ENCODE data around the gene HDAC8. TPM values are rescaled to one million over a fixed set of nuclear protein-coding genes. Genes with fewer than 3 reads are reported as not detected.

The HDAC8 gene
- total RNA-seq, 3 donors from 2014 or later, result 15.9 to 19.6 (median 18.1) TPM

DNA sequence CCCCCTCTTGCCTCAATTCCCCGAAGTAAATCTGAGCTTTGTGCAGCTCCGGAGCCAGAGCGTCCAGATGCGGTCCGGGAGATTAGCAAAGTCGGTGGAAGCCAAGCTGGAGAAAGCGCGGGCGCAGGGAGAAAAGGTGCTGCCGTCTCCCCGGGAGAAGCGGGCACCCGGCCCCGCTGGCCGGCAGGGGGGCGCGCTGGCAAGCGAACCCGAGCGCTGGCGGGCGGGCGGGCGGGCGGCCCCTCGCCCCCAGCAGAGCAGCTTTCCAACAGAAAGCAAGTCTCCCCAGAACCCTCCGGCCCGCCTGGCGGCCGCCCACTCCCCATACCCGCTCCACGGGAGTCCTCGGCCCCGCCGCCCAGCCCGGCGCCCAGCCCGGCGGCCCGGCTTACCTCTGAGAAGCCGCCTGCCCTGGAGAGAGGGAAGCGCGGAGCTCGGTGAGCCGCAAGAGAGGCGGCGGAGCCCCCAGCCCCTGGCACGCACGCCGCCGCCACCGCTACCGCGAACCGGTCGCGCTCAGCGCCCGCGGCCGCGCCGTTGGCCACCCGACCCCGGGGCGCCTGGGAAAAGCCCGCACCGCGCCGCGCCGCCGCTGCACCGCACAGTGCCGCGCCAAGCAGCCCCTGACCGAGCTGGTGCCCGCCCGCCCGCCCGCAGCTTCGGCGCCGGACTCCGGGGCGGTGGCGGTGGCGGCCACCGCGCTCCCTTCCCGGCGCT is 266.4 kb downstream of the HDAC8 start:
- no peaks in the 10 kb centered on the region for H3K36me3 Mint-ChIP-seq (ENCODE audit: insufficient read depth)
- no peaks in the 10 kb centered on the region for H3K9me3 Mint-ChIP-seq
- peak overlapping the region; percentile 71 for H3K4me3 Mint-ChIP-seq
- peaks cover 59% of the 10 kb centered on the region for H3K27me3 Mint-ChIP-seq (ENCODE audit: low read depth)
- DNase-seq, result no peak
- ATAC-seq, result peak; percentile 5 to 16
- H3K4me1 Mint-ChIP-seq (ENCODE audit: low read depth), result peaks cover 25% of the 10 kb centered on the region

- no peak for DNase-seq
Observed at GRCh38 chrX:72305286-72306084, 267.2 kb downstream of the HDAC8 start, which contains the start of gene CITED1. Gene CITED1, minus strand, starts transcription at chrX:72305914. Its CDS starts 3,045 bp downstream, at chrX:72302869.

DNA sequence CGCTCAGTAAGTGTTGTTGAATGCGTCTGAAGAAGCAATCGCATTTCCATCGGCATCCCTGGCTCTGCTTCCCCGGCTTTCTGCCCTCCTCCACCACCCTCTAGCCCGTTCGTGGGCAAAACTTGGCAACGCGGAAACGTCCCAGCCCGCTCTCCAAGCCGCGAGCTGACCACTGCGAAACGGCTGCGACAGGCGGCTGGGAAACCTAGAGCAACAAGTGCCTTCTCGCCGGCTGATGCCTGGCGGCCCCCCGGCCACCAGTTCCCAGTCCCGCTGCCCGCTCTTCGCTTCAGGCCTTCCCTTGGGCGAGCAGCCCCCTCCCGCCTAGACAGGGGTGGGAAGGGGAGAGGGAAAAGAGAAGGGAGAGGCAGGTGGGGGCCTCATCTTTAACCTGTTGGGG is 267.8 kb downstream of the HDAC8 start:
- H3K27me3 Mint-ChIP-seq (ENCODE audit: low read depth), result peaks cover 66% of the 10 kb centered on the region
- DNase-seq (no peak), ATAC-seq (no peak)
- H3K36me3 Mint-ChIP-seq (ENCODE audit: insufficient read depth), result no peaks in the 10 kb centered on the region
- peaks cover 25% of the 10 kb centered on the region for H3K4me1 Mint-ChIP-seq (ENCODE audit: low read depth)
- peak overlapping the region; percentile 71 for H3K4me3 Mint-ChIP-seq
- H3K9me3 Mint-ChIP-seq, result no peaks in the 10 kb centered on the region

More at GRCh38 chrX:72305286-72306084, 267.2 kb downstream of the HDAC8 start, which contains the start of gene CITED1:
- no peaks in the 10 kb centered on the region for H3K36me3 Mint-ChIP-seq (ENCODE audit: insufficient read depth)
- no peaks in the 10 kb centered on the region for H3K9me3 Mint-ChIP-seq
- peak in 1 of 2 donors; percentile 35 for ATAC-seq
- peaks cover 25% of the 10 kb centered on the region for H3K4me1 Mint-ChIP-seq (ENCODE audit: low read depth)
- H3K4me3 Mint-ChIP-seq, result peak within 1 kb of the TSS; percentile 85
- H3K27me3 Mint-ChIP-seq (ENCODE audit: low read depth), result peaks cover 63% of the 10 kb centered on the region

- Mint-ChIP-seq H3K4me1 (ENCODE audit: low read depth) (peaks cover 8% of the 10 kb centered on the region), H3K36me3 (ENCODE audit: insufficient read depth) (no peaks in the 10 kb centered on the region), H3K27me3 (ENCODE audit: low read depth) (peaks cover 59% of the 10 kb centered on the region), H3K4me3 (no peak overlapping the region), H3K9me3 (no peaks in the 10 kb centered on the region)
- ATAC-seq (no peak), DNase-seq (no peak)
Observed at GRCh38 chrX:72301781-72302180, 270.9 kb downstream of the HDAC8 start.

DNA sequence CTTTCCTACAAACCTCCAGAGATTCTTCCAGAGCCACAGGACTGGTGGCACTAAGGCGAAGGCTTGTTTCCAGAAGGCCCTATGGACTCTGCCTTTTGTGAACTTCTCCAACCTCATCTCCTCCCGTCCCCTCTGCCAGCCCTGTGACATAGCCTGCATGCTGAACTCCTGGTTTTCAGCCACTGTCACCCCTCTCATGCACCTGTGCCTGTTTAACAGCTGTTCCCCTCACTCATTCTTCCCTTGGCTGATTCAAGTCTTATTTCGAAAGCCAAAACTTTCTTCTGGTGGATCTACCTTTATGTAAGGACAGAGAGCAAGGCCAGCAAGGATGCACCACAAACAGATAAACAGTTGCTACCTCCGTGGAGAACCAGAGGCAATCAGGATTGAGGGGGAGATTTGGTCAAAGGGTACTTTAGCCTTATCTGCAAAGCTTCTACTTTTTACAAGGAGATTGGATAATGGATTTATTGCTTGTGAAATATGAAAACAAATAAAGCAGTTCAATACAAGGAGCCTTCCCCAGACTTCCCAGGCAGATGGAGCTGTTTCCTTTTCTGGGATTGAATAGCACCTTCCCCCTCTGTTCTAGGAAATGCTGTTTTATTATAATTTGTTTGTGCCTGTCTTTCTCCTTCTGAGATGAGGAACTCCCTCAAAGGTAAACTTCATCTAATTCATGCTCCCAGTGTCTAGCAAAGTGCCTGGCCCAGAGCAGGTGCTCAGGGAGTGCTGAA is 272.6 kb downstream of the HDAC8 start:
- Mint-ChIP-seq H3K4me1 (ENCODE audit: low read depth) (peaks cover 6% of the 10 kb centered on the region), H3K9me3 (no peaks in the 10 kb centered on the region), H3K27me3 (ENCODE audit: low read depth) (peaks cover 55% of the 10 kb centered on the region), H3K4me3 (no peak overlapping the region), H3K36me3 (ENCODE audit: insufficient read depth) (no peaks in the 10 kb centered on the region)
- ATAC-seq (no peak), DNase-seq (no peak)

- H3K4me3 Mint-ChIP-seq, result no peak overlapping the region
- H3K9me3 Mint-ChIP-seq, result no peaks in the 10 kb centered on the region
- peaks cover 40% of the 10 kb centered on the region for H3K27me3 Mint-ChIP-seq (ENCODE audit: low read depth)
- DNase-seq (no peak), ATAC-seq (peak in 1 of 2 donors; percentile 67)
- no peaks in the 10 kb centered on the region for H3K4me1 Mint-ChIP-seq (ENCODE audit: low read depth)
- no peaks in the 10 kb centered on the region for H3K36me3 Mint-ChIP-seq (ENCODE audit: insufficient read depth)
Observed at GRCh38 chrX:72297953-72298730, 274.5 kb downstream of the HDAC8 start.

DNA sequence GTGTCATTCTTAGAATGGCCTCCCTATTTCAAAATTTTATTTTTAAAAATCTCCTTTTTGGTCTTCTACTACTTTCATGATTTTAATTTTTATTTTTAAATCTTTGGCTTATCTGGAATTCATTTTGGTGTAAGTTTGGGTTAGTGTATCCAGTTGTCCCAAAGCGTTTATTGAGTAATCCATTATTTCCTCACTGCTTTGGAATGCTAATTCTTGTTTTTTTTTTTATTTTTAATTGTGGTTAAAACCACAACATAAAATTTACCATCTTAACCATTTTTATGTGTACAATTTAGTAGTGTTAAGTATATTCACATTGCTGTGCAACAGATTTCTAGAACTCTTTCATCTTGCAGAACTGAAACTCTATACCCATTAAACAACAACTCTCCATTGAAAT is 275.7 kb downstream of the HDAC8 start:
- H3K4me3 Mint-ChIP-seq, result no peak overlapping the region
- peaks cover 30% of the 10 kb centered on the region for H3K27me3 Mint-ChIP-seq (ENCODE audit: low read depth)
- DNase-seq (no peak), ATAC-seq (no peak)
- H3K9me3 Mint-ChIP-seq, result no peaks in the 10 kb centered on the region
- H3K36me3 Mint-ChIP-seq (ENCODE audit: insufficient read depth), result no peaks in the 10 kb centered on the region
- no peaks in the 10 kb centered on the region for H3K4me1 Mint-ChIP-seq (ENCODE audit: low read depth)

DNA sequence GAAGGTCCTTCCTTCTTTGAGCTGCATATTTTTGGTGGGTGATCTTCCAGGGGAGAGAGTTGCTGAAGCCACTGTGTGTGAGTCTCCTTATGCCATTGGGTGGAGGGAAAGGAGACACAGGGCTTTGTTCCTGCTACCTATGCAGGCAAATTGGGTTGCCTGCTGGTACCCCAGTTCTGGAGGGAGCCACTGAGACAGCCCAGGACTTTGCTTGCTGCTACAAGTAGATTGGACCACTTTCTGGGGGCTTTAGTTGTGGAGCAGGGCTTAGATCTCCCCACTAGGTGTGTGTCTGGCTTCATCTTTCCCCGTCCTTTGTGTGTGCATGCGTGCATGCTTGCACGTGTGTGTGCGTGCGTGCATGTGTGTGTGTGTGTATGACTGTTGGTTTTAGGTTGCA is 276.9 kb downstream of the HDAC8 start:
- DNase-seq, result no peak
- no peaks in the 10 kb centered on the region for H3K9me3 Mint-ChIP-seq
- peaks cover 28% of the 10 kb centered on the region for H3K27me3 Mint-ChIP-seq (ENCODE audit: low read depth)
- no peak for ATAC-seq
- H3K4me3 Mint-ChIP-seq, result no peak overlapping the region
- H3K4me1 Mint-ChIP-seq (ENCODE audit: low read depth), result no peaks in the 10 kb centered on the region
- H3K36me3 Mint-ChIP-seq (ENCODE audit: insufficient read depth), result no peaks in the 10 kb centered on the region

DNA sequence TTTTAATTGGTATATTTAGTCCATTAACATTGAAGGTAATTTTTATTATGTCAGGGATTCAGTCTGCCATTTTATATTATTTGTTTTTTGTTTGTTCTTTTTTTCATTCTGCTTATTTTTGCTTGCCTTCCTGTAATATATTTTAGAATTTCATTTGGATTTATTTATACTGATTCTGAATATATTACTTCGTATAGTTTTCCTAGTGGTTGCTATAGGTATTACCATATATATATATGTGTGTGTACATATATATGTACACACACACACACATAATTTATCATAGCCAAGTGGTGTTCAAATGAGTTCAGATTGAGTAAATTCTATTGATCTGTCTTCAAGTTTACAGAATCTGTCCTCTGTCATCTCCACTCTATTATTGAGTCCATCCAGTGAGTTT is 278.1 kb downstream of the HDAC8 start:
- Mint-ChIP-seq H3K27me3 (ENCODE audit: low read depth) (peaks cover 21% of the 10 kb centered on the region), H3K4me1 (ENCODE audit: low read depth) (no peaks in the 10 kb centered on the region), H3K36me3 (ENCODE audit: insufficient read depth) (no peaks in the 10 kb centered on the region), H3K9me3 (no peaks in the 10 kb centered on the region), H3K4me3 (no peak overlapping the region)
- no peak for DNase-seq
- ATAC-seq, result no peak

DNA sequence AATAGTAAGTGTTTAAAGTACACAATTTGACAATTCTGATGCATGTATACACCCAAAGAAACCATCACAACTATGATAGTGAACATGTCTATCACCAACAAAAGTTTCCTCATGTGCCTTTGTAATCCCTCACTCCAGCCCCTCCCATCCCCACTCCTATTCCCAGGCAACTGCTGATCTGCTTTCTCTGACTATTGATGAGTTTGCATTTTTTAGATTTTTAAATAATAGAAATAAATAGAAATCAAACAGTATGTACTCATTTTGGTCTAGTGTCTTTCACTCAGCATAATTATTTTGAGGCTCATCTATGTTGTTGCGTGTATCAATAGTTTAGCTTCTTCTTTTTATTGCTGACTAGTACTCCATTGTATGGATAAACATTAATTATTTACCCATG is 290.3 kb downstream of the HDAC8 start:
- Mint-ChIP-seq H3K27me3 (ENCODE audit: low read depth) (peaks cover 4% of the 10 kb centered on the region), H3K9me3 (no peaks in the 10 kb centered on the region), H3K36me3 (ENCODE audit: insufficient read depth) (no peaks in the 10 kb centered on the region), H3K4me1 (ENCODE audit: low read depth) (peaks cover 3% of the 10 kb centered on the region), H3K4me3 (no peak overlapping the region)
- DNase-seq, result no peak
- ATAC-seq, result no peak

DNA sequence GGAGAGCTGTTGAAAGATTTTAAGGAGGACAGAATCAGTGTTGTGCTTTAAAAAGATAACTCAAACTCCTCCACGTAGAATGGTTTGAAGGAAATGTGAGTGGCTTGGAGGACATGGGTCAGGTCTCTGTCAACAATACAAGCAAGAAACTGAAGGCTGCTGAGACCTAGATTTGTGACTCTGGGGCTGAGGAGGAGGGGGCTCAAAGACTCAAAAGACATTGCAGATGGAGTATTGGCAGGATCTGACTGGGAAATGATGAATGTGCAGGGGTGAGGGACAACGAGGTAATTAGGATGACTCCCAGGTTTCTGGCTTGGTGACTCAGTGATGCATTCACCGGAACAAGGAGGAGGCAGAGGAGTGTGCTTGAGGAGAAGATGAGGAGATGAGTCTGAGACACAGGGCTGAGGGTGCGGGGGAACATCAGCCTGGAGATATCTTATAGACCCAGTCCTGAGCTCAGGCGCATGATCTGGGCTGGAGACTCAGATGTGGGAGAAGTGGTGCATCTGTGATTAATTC is 292.3 kb downstream of the HDAC8 start:
- H3K27me3 Mint-ChIP-seq (ENCODE audit: low read depth), result peaks cover 2% of the 10 kb centered on the region
- ATAC-seq (no peak), DNase-seq (no peak)
- H3K4me1 Mint-ChIP-seq (ENCODE audit: low read depth), result peaks cover 4% of the 10 kb centered on the region
- H3K4me3 Mint-ChIP-seq, result no peak overlapping the region
- peaks cover 10% of the 10 kb centered on the region for H3K36me3 Mint-ChIP-seq (ENCODE audit: insufficient read depth)
- no peaks in the 10 kb centered on the region for H3K9me3 Mint-ChIP-seq
